SH-SY5Y (cell line): ENCODE data around the gene DHCR24.

Experiments used
- GATA2 ChIP-seq: IDR thresholded peaks from 2 replicates; pipeline ENCODE4 v1.6.1; 2011; ENCODE audit warnings: mild to moderate bottlenecking, low read depth, low read length
- GATA3 ChIP-seq: IDR thresholded peaks from 2 replicates; pipeline ENCODE4 v1.6.1; 2011; ENCODE audit warnings: low read depth, mild to moderate bottlenecking, low read length, moderate library complexity

DNA sequence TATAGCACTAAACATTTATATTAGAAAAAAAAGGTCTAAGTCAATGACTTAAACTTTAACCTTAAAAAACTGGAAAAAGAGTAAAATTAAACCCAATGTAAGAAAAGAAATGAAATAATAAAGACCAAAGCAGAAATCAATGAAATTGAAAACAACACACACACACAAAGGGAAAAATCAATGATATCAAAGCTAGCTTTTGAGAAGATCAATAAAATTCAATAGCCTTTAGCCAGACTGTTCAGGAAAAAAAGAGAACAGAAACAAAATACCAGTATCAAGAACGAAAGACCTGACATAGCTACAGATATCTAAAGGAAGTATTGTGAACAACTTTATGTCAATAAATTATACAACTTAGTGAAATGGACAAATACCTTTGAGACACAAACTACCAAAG is 7.1 kb downstream of the DHCR24 start:
- TF ChIP-seq GATA2 (no peak), GATA3 (no peak)
